ENCODE measurements around the gene VEZT.
"Not testable (repeated sequence)": the region's sequence is repeated elsewhere in the genome, so short reads cannot be mapped to it uniquely, and the experiment has no call there.

Gene VEZT

GRCh38 chr12:95304673-95305198 lies 87.1 kb downstream of the VEZT start:
- Histone ChIP-seq H3K4me3 (ENCODE audit: low read length) (no peak overlapping the region), H3K4me2 (ENCODE audit: low read length) (no peak overlapping the region), H3K9ac (ENCODE audit: low read depth, low read length) (no peak overlapping the region), H3K27me3 (ENCODE audit: control insufficient read depth, insufficient read depth, low read length) (no peaks in the 10 kb centered on the region), H3K4me1 (ENCODE audit: control insufficient read depth, insufficient read depth, low read length) (peaks cover 24% of the 10 kb centered on the region), H3K9me3 (replicated peaks; ENCODE audit: low read length) (no peaks in the 10 kb centered on the region), H3K36me3 (ENCODE audit: insufficient read depth, low read length) (peaks cover 27% of the 10 kb centered on the region)

GRCh38 chr12:95312656-95313055 lies 95.0 kb downstream of the VEZT start:
- H3K4me1 ChIP-seq (ENCODE audit: control insufficient read depth, insufficient read depth, low read length), result peaks cover 8% of the 10 kb centered on the region
- no peaks in the 10 kb centered on the region for H3K9me3 ChIP-seq (replicated peaks; ENCODE audit: low read length)
- no peak overlapping the region for H3K9ac ChIP-seq (ENCODE audit: low read depth, low read length)
- H3K4me2 ChIP-seq (ENCODE audit: low read length), result no peak overlapping the region
- H3K4me3 ChIP-seq (ENCODE audit: low read length), result no peak overlapping the region
- peaks cover 15% of the 10 kb centered on the region for H3K36me3 ChIP-seq (ENCODE audit: insufficient read depth, low read length)
- no peaks in the 10 kb centered on the region for H3K27me3 ChIP-seq (ENCODE audit: control insufficient read depth, insufficient read depth, low read length)

- H3K9ac ChIP-seq (ENCODE audit: low read depth, low read length); H3K4me3 ChIP-seq (ENCODE audit: low read length); H3K4me2 ChIP-seq (ENCODE audit: low read length); H3K9me3 ChIP-seq (replicated peaks; ENCODE audit: low read length); H3K36me3 ChIP-seq (ENCODE audit: insufficient read depth, low read length); H3K27me3 ChIP-seq (ENCODE audit: control insufficient read depth, insufficient read depth, low read length): not testable (repeated sequence)
- H3K4me1 ChIP-seq (ENCODE audit: control insufficient read depth, insufficient read depth, low read length), result peaks cover 29% of the 10 kb centered on the region
These were observed 97.1 kb downstream of the VEZT start for GRCh38 chr12:95314756-95315155.

- Histone ChIP-seq H3K9me3 (replicated peaks; ENCODE audit: low read length) (no peaks in the 10 kb centered on the region), H3K36me3 (ENCODE audit: insufficient read depth, low read length) (no peaks in the 10 kb centered on the region), H3K4me2 (ENCODE audit: low read length) (no peak overlapping the region), H3K4me1 (ENCODE audit: control insufficient read depth, insufficient read depth, low read length) (peaks cover 37% of the 10 kb centered on the region), H3K27me3 (ENCODE audit: control insufficient read depth, insufficient read depth, low read length) (no peaks in the 10 kb centered on the region), H3K4me3 (ENCODE audit: low read length) (no peak overlapping the region), H3K9ac (ENCODE audit: low read depth, low read length) (no peak overlapping the region)
These were observed 99.2 kb downstream of the VEZT start for GRCh38 chr12:95316798-95317197.

- Histone ChIP-seq H3K27me3 (ENCODE audit: control insufficient read depth, insufficient read depth, low read length) (no peaks in the 10 kb centered on the region), H3K36me3 (ENCODE audit: insufficient read depth, low read length) (no peaks in the 10 kb centered on the region), H3K4me1 (ENCODE audit: control insufficient read depth, insufficient read depth, low read length) (peaks cover 50% of the 10 kb centered on the region), H3K4me2 (ENCODE audit: low read length) (peak overlapping the region; percentile 52), H3K4me3 (ENCODE audit: low read length) (no peak overlapping the region), H3K9ac (ENCODE audit: low read depth, low read length) (no peak overlapping the region), H3K9me3 (replicated peaks; ENCODE audit: low read length) (no peaks in the 10 kb centered on the region)
These were observed 100.5 kb downstream of the VEZT start for GRCh38 chr12:95318071-95318545.

- Histone ChIP-seq H3K9ac (ENCODE audit: low read depth, low read length) (no peak overlapping the region), H3K4me3 (ENCODE audit: low read length) (no peak overlapping the region), H3K4me1 (ENCODE audit: control insufficient read depth, insufficient read depth, low read length) (peaks cover 54% of the 10 kb centered on the region), H3K27me3 (ENCODE audit: control insufficient read depth, insufficient read depth, low read length) (no peaks in the 10 kb centered on the region), H3K9me3 (replicated peaks; ENCODE audit: low read length) (no peaks in the 10 kb centered on the region), H3K36me3 (ENCODE audit: insufficient read depth, low read length) (no peaks in the 10 kb centered on the region), H3K4me2 (ENCODE audit: low read length) (no peak overlapping the region)
These were observed 102.2 kb downstream of the VEZT start for GRCh38 chr12:95319694-95320331.

GRCh38 chr12:95321516-95322246 lies 104.1 kb downstream of the VEZT start:
- Histone ChIP-seq H3K4me1 (ENCODE audit: control insufficient read depth, insufficient read depth, low read length) (peaks cover 61% of the 10 kb centered on the region), H3K27me3 (ENCODE audit: control insufficient read depth, insufficient read depth, low read length) (no peaks in the 10 kb centered on the region), H3K4me2 (ENCODE audit: low read length) (peak overlapping the region; percentile 34), H3K9ac (ENCODE audit: low read depth, low read length) (no peak overlapping the region), H3K9me3 (replicated peaks; ENCODE audit: low read length) (no peaks in the 10 kb centered on the region), H3K4me3 (ENCODE audit: low read length) (no peak overlapping the region), H3K36me3 (ENCODE audit: insufficient read depth, low read length) (no peaks in the 10 kb centered on the region)

GRCh38 chr12:95322326-95322725 lies 104.7 kb downstream of the VEZT start:
- no peaks in the 10 kb centered on the region for H3K36me3 ChIP-seq (ENCODE audit: insufficient read depth, low read length)
- no peak overlapping the region for H3K4me3 ChIP-seq (ENCODE audit: low read length)
- peak overlapping the region; percentile 34 for H3K4me2 ChIP-seq (ENCODE audit: low read length)
- H3K4me1 ChIP-seq (ENCODE audit: control insufficient read depth, insufficient read depth, low read length), result peaks cover 60% of the 10 kb centered on the region
- H3K9ac ChIP-seq (ENCODE audit: low read depth, low read length), result no peak overlapping the region
- no peaks in the 10 kb centered on the region for H3K9me3 ChIP-seq (replicated peaks; ENCODE audit: low read length)
- H3K27me3 ChIP-seq (ENCODE audit: control insufficient read depth, insufficient read depth, low read length), result no peaks in the 10 kb centered on the region

GRCh38 chr12:95323212-95323611 lies 105.6 kb downstream of the VEZT start:
- Histone ChIP-seq H3K36me3 (ENCODE audit: insufficient read depth, low read length) (no peaks in the 10 kb centered on the region), H3K9ac (ENCODE audit: low read depth, low read length) (no peak overlapping the region), H3K9me3 (replicated peaks; ENCODE audit: low read length) (no peaks in the 10 kb centered on the region), H3K27me3 (ENCODE audit: control insufficient read depth, insufficient read depth, low read length) (no peaks in the 10 kb centered on the region), H3K4me2 (ENCODE audit: low read length) (no peak overlapping the region), H3K4me1 (ENCODE audit: control insufficient read depth, insufficient read depth, low read length) (peaks cover 51% of the 10 kb centered on the region), H3K4me3 (ENCODE audit: low read length) (no peak overlapping the region)

- H3K36me3 ChIP-seq (ENCODE audit: insufficient read depth, low read length); H3K27me3 ChIP-seq (ENCODE audit: control insufficient read depth, insufficient read depth, low read length); H3K4me3 ChIP-seq (ENCODE audit: low read length); H3K4me2 ChIP-seq (ENCODE audit: low read length); H3K9me3 ChIP-seq (replicated peaks; ENCODE audit: low read length); H3K9ac ChIP-seq (ENCODE audit: low read depth, low read length): not testable (repeated sequence)
- H3K4me1 ChIP-seq (ENCODE audit: control insufficient read depth, insufficient read depth, low read length), result peaks cover 47% of the 10 kb centered on the region
These were observed 106.6 kb downstream of the VEZT start for GRCh38 chr12:95324246-95324645.

GRCh38 chr12:95325501-95325900 lies 107.9 kb downstream of the VEZT start:
- H3K4me2 ChIP-seq (ENCODE audit: low read length), result no peak overlapping the region
- H3K9me3 ChIP-seq (replicated peaks; ENCODE audit: low read length), result no peaks in the 10 kb centered on the region
- H3K4me1 ChIP-seq (ENCODE audit: control insufficient read depth, insufficient read depth, low read length), result peaks cover 38% of the 10 kb centered on the region
- no peak overlapping the region for H3K4me3 ChIP-seq (ENCODE audit: low read length)
- H3K27me3 ChIP-seq (ENCODE audit: control insufficient read depth, insufficient read depth, low read length), result no peaks in the 10 kb centered on the region
- H3K9ac ChIP-seq (ENCODE audit: low read depth, low read length), result no peak overlapping the region
- H3K36me3 ChIP-seq (ENCODE audit: insufficient read depth, low read length), result no peaks in the 10 kb centered on the region
